HepG2 (cell line): ENCODE measurements around the gene CSHL1. TPM values are rescaled to one million over a fixed set of nuclear protein-coding genes. Genes with fewer than 3 reads are reported as not detected.
A peak's percentile ranks its signal among the peaks of the same experiment; 100 is the strongest.

Experiments used
- ADNP ChIP-seq: sonication (generic); formaldehyde crosslinking; IDR thresholded peaks from 2 replicates; pipeline ENCODE4 v1.4.0; 2020; ENCODE audit warnings: missing genetic modification reagents
- ASH2L ChIP-seq: fragments of 300-600, 200-600 bp; sonication (generic); IDR thresholded peaks from 2 replicates; pipeline ENCODE4 v1.7.0; 2017; ENCODE audit warnings: low read depth, mild to moderate bottlenecking, moderate library complexity, mixed read lengths, low read length; ENCODE audit not compliant: insufficient read length
- BATF2 ChIP-seq: sonication (generic); formaldehyde crosslinking; IDR thresholded peaks from 2 replicates; pipeline ENCODE4 v1.8.0; 2022; ENCODE audit warnings: mild to moderate bottlenecking, missing genetic modification reagents, moderate library complexity
- DMAP1 ChIP-seq: IDR thresholded peaks from 2 replicates; pipeline ENCODE4 v1.6.1; 2016
- FOXA3 ChIP-seq: IDR thresholded peaks from 2 replicates; pipeline ENCODE4 v1.6.1; 2016; ENCODE audit warnings: missing genetic modification reagents, missing compliant biosample characterization
- ISX ChIP-seq: sonication (generic); formaldehyde crosslinking; conservative IDR thresholded peaks from 2 replicates; pipeline ENCODE4 v1.5.0; 2020; ENCODE audit warnings: missing genetic modification reagents
- MEIS2 ChIP-seq: sonication (generic); formaldehyde crosslinking; IDR thresholded peaks from 2 replicates; pipeline ENCODE4 v1.9.0; 2021; ENCODE audit warnings: mild to moderate bottlenecking, missing genetic modification reagents
- MXD1 ChIP-seq: sonication (generic); formaldehyde crosslinking; IDR thresholded peaks from 2 replicates; pipeline ENCODE4 v1.4.0; 2020; ENCODE audit warnings: mild to moderate bottlenecking, missing genetic modification reagents
- NFIC ChIP-seq: IDR thresholded peaks from 2 replicates; pipeline ENCODE4 v1.6.1; 2012; ENCODE audit warnings: mild to moderate bottlenecking, low read length, inconsistent platforms
- NFYB ChIP-seq: sonication (generic); formaldehyde crosslinking; IDR thresholded peaks from 2 replicates; pipeline ENCODE4 v1.4.0; 2020; ENCODE audit warnings: missing genetic modification reagents
- PLRG1 ChIP-seq: fragments of 450-650 bp; conservative IDR thresholded peaks from 2 replicates; pipeline ENCODE4 v1.6.1; 2016
- ZNF124 ChIP-seq: sonication (generic); formaldehyde crosslinking; IDR thresholded peaks from 2 replicates; pipeline ENCODE4 v1.4.0; 2020; ENCODE audit warnings: missing genetic modification reagents
- ZNF235 ChIP-seq: sonication (generic); formaldehyde crosslinking; IDR thresholded peaks from 2 replicates; pipeline ENCODE4 v1.8.1; 2023; ENCODE audit warnings: mild to moderate bottlenecking, missing genetic modification reagents, borderline replicate concordance
- ZNF430 ChIP-seq: sonication (generic); formaldehyde crosslinking; IDR thresholded peaks from 2 replicates; pipeline ENCODE4 v1.9.0; 2021; ENCODE audit warnings: mild to moderate bottlenecking, missing genetic modification reagents
- ZNF569 ChIP-seq: sonication (generic); formaldehyde crosslinking; IDR thresholded peaks from 2 replicates; pipeline ENCODE4 v1.5.0; 2020; ENCODE audit warnings: mild to moderate bottlenecking, missing genetic modification reagents, moderate library complexity, borderline replicate concordance
- ZNF670 ChIP-seq: sonication (generic); formaldehyde crosslinking; IDR thresholded peaks from 2 replicates; pipeline ENCODE4 v1.8.0; 2022; ENCODE audit warnings: mild to moderate bottlenecking, missing genetic modification reagents, borderline replicate concordance
- ZNF678 ChIP-seq: sonication (generic); formaldehyde crosslinking; IDR thresholded peaks from 2 replicates; pipeline ENCODE4 v1.4.0; 2020; ENCODE audit warnings: mild to moderate bottlenecking, missing genetic modification reagents
- ZNF713 ChIP-seq: sonication (generic); formaldehyde crosslinking; IDR thresholded peaks from 2 replicates; pipeline ENCODE4 v1.4.0; 2020; ENCODE audit warnings: mild to moderate bottlenecking, missing genetic modification reagents
- ZNF749 ChIP-seq: sonication (generic); formaldehyde crosslinking; IDR thresholded peaks from 2 replicates; pipeline ENCODE4 v1.8.0; 2022; ENCODE audit warnings: mild to moderate bottlenecking, missing genetic modification reagents, moderate library complexity, borderline replicate concordance
- ZSCAN30 ChIP-seq: sonication (generic); formaldehyde crosslinking; IDR thresholded peaks from 2 replicates; pipeline ENCODE4 v1.5.0; 2020; ENCODE audit warnings: mild to moderate bottlenecking, missing genetic modification reagents
- ZZZ3 ChIP-seq: sonication (generic); formaldehyde crosslinking; IDR thresholded peaks from 2 replicates; pipeline ENCODE4 v1.4.0; 2020; ENCODE audit warnings: missing genetic modification reagents, mild to moderate bottlenecking, borderline replicate concordance
- polyA plus RNA-seq, 8 experiments: library from polyadenylated mRNA; depleted of rRNA in 3 of 8; stranded (reverse) in 7 of 8; unstranded in 1 of 8; fragments of >200 nt; fragmentation: Illumina TruSeq in 4 of 8; extraction: Trizol in 4 of 8; gene quantifications; 2 replicates each; pipeline versions ENCODE4 v1.2.1 to v1.2.3, GENCODE V29; 2011 to 2016; ENCODE audit warnings: low read depth in 4 of 8, missing spikeins in 1 of 8, mixed read lengths in 1 of 8; ENCODE audit not compliant: insufficient read depth in 1 of 8
- total RNA-seq, 5 experiments: library from RNA; depleted of rRNA; stranded (reverse); fragments of >200 nt; fragmentation: Illumina TruSeq; extraction: Trizol; gene quantifications; 2 replicates each; pipeline ENCODE4 v1.2.3, GENCODE V29; 2016; ENCODE audit warnings: low read depth in 1 of 5
- TF ChIP-seq, protein P1 (sequence below): sonication (generic); formaldehyde crosslinking; IDR thresholded peaks from 2 replicates; pipeline ENCODE4 v1.8.0; 2022; ENCODE audit warnings: low read depth, missing genetic modification reagents
- TF ChIP-seq, protein P2 (sequence below), 2 experiments: IDR thresholded peaks; 2 replicates each; pipeline ENCODE4 v1.6.1; 2011 to 2012; ENCODE audit warnings: low read length in 2 of 2, borderline replicate concordance in 1 of 2, low read depth in 1 of 2, mild to moderate bottlenecking in 1 of 2, moderate library complexity in 1 of 2

Gene CSHL1
- total and polyA plus RNA-seq, 2 of the 13 experiments (the other 11 are each of a cell fraction or from before 2014, with no cell fraction given), result not detected

DNA sequence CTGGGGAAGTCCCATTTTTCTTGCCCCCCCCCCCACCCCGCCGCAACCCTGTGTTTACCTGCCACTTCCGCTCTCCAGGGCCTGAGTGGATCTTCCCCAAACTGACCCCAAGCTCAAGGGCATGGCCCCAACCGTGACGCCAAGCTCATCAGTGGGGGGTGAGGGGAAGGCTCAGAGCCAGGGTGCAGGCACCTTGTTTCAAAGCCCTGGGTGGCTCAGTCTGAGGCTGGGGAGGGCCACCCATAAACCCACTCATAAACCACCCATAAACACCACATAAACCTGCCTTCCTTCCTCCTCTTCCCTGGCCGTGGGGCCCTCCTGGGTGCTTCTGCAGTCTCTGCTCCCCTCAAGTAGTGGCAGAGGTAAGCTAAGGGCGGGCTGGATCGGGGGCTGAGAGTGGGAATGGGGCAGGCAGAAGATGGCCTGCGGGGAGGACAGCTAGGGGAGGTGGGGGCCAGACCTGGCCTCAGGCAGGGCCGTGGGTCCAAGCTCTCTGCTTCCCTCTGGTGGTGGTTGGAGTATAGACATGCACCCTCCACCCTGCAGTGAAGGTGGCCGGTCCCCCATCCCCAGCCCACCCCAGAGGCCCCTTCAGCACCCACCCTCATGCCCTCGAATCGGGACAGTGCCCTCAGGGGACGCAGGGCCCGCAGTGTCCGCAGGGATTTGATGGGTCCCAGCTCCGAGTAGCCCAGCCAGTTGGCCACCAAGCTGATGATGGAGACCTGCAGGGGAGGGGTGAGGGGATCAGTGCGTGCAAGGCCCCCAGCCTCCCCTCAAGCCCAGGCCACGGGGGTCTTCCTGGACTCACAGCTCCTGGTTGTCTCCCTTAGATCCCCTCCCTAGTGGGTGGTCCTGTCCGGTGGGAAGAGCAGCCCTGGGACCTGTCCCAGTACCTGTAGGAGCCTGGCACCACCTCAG, 35.6 kb upstream of the CSHL1 start (continued):
- TF ChIP-seq ASH2L (no peak), DMAP1 (CRISPR knock-in tag) (no peak), MEIS2 (no peak), ZNF235 (CRISPR knock-in tag) (no peak), ZSCAN30 (CRISPR knock-in tag) (no peak), ZNF124 (no peak), NFYB (CRISPR knock-in tag) (no peak), ISX (CRISPR knock-in tag) (no peak), BATF2 (CRISPR knock-in tag) (no peak), ZNF713 (CRISPR knock-in tag) (no peak), ZNF749 (CRISPR knock-in tag) (no peak), ADNP (0 out of 2 replicates have a peak, but pooled peaks have one; percentile 67), ZNF569 (CRISPR knock-in tag) (no peak), PLRG1 (no peak), ZZZ3 (peak; percentile 91), NFIC (no peak), ZNF678 (CRISPR knock-in tag) (0 out of 2 replicates have a peak, but pooled peaks have one; percentile 33), FOXA3 (no peak), ZNF430 (CRISPR knock-in tag) (peak; percentile 68; the same call in 1 of the 2 replicates), ZNF670 (CRISPR knock-in tag) (0 out of 2 replicates have a peak, but pooled peaks have one; percentile 23), MXD1 (CRISPR knock-in tag) (0 out of 2 replicates have a peak, but pooled peaks have one; percentile 29)
- TF ChIP-seq, protein P1, sequence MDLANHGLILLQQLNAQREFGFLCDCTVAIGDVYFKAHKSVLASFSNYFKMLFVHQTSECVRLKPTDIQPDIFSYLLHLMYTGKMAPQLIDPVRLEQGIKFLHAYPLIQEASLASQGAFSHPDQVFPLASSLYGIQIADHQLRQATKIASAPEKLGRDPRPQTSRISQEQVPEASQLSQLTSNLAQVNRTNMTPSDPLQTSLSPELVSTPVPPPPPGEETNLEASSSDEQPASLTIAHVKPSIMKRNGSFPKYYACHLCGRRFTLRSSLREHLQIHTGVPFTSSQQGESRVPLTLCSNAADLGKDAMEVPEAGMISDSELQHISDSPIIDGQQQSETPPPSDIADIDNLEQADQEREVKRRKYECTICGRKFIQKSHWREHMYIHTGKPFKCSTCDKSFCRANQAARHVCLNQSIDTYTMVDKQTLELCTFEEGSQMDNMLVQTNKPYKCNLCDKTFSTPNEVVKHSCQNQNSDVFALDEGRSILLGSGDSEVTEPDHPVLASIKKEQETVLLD, result no peak
- TF ChIP-seq, protein P2, sequence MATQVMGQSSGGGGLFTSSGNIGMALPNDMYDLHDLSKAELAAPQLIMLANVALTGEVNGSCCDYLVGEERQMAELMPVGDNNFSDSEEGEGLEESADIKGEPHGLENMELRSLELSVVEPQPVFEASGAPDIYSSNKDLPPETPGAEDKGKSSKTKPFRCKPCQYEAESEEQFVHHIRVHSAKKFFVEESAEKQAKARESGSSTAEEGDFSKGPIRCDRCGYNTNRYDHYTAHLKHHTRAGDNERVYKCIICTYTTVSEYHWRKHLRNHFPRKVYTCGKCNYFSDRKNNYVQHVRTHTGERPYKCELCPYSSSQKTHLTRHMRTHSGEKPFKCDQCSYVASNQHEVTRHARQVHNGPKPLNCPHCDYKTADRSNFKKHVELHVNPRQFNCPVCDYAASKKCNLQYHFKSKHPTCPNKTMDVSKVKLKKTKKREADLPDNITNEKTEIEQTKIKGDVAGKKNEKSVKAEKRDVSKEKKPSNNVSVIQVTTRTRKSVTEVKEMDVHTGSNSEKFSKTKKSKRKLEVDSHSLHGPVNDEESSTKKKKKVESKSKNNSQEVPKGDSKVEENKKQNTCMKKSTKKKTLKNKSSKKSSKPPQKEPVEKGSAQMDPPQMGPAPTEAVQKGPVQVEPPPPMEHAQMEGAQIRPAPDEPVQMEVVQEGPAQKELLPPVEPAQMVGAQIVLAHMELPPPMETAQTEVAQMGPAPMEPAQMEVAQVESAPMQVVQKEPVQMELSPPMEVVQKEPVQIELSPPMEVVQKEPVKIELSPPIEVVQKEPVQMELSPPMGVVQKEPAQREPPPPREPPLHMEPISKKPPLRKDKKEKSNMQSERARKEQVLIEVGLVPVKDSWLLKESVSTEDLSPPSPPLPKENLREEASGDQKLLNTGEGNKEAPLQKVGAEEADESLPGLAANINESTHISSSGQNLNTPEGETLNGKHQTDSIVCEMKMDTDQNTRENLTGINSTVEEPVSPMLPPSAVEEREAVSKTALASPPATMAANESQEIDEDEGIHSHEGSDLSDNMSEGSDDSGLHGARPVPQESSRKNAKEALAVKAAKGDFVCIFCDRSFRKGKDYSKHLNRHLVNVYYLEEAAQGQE (IDR thresholded peaks at IDR 0.05; ENCODE audit: borderline replicate concordance in 1 of 2, low read depth in 1 of 2, low read length in 2 of 2), result no peak
